HEK293 (cell line): Measurements from ENCODE around the gene BCORL1.

ENCODE experiments used
- KLF8 ChIP-seq: fragments of 450-650 bp; formaldehyde crosslinking; IDR thresholded peaks from 2 replicates; pipeline ENCODE4 v1.5.1; 2016; ENCODE audit warnings: missing biosample characterization, missing genetic modification characterization
- ZNF157 ChIP-seq: fragments of 450-650 bp; formaldehyde crosslinking; IDR thresholded peaks from 2 replicates; pipeline ENCODE4 v1.5.1; 2016; ENCODE audit warnings: missing biosample characterization, missing genetic modification characterization
- ZNF24 ChIP-seq: fragments of 450-650 bp; formaldehyde crosslinking; IDR thresholded peaks from 2 replicates; pipeline ENCODE4 v1.5.1; 2016; ENCODE audit warnings: missing biosample characterization, missing genetic modification characterization
- ZNF449 ChIP-seq: fragments of 450-650 bp; formaldehyde crosslinking; IDR thresholded peaks from 2 replicates; pipeline ENCODE4 v1.5.1; 2017; ENCODE audit warnings: missing biosample characterization, mild to moderate bottlenecking, missing genetic modification characterization, moderate library complexity
- ZNF658 ChIP-seq: fragments of 450-650 bp; formaldehyde crosslinking; IDR thresholded peaks from 2 replicates; pipeline ENCODE4; 2016; ENCODE audit warnings: missing biosample characterization, missing genetic modification characterization
- ZNF670 ChIP-seq: fragments of 450-650 bp; formaldehyde crosslinking; IDR thresholded peaks from 2 replicates; pipeline ENCODE4 v1.5.1; 2016; ENCODE audit warnings: missing biosample characterization, missing genetic modification characterization, low read depth
- ZNF792 ChIP-seq: fragments of 450-650 bp; formaldehyde crosslinking; IDR thresholded peaks from 2 replicates; pipeline ENCODE4 v1.5.1; 2016; ENCODE audit warnings: missing biosample characterization, missing genetic modification characterization
- TF ChIP-seq, protein P1 (sequence below): fragments of 450-650 bp; formaldehyde crosslinking; IDR thresholded peaks from 2 replicates; pipeline ENCODE4 v1.5.1; 2016; ENCODE audit warnings: missing biosample characterization, missing genetic modification characterization

GRCh38 chrX:129953881-129954280, 28.6 kb upstream of the BCORL1 start:
- TF ChIP-seq ZNF670 (tag by site-specific recombination) = no peak
- TF ChIP-seq ZNF792 = no peak
- no peak for TF ChIP-seq ZNF658 (tag by site-specific recombination)
- no peak for TF ChIP-seq ZNF24
- TF ChIP-seq, protein P1, sequence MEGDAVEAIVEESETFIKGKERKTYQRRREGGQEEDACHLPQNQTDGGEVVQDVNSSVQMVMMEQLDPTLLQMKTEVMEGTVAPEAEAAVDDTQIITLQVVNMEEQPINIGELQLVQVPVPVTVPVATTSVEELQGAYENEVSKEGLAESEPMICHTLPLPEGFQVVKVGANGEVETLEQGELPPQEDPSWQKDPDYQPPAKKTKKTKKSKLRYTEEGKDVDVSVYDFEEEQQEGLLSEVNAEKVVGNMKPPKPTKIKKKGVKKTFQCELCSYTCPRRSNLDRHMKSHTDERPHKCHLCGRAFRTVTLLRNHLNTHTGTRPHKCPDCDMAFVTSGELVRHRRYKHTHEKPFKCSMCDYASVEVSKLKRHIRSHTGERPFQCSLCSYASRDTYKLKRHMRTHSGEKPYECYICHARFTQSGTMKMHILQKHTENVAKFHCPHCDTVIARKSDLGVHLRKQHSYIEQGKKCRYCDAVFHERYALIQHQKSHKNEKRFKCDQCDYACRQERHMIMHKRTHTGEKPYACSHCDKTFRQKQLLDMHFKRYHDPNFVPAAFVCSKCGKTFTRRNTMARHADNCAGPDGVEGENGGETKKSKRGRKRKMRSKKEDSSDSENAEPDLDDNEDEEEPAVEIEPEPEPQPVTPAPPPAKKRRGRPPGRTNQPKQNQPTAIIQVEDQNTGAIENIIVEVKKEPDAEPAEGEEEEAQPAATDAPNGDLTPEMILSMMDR (tag by site-specific recombination) = no peak
- no peak for TF ChIP-seq ZNF449
- TF ChIP-seq ZNF157 (tag by site-specific recombination) = no peak
- no peak for TF ChIP-seq KLF8 (tag by site-specific recombination)
